Ishikawa (cell line): ENCODE data around the gene CFTR.

Experiments used
- CEBPB ChIP-seq: IDR thresholded peaks from 2 replicates; pipeline ENCODE4 v1.6.1; 2012
- CREB1 ChIP-seq: IDR thresholded peaks from 2 replicates; pipeline ENCODE4 v1.6.1; 2012; ENCODE audit warnings: low read depth
- EGR1 ChIP-seq: IDR thresholded peaks from 2 replicates; pipeline ENCODE4 v1.6.1; 2012
- EP300 ChIP-seq: IDR thresholded peaks from 2 replicates; pipeline ENCODE4 v1.6.1; 2012; ENCODE audit warnings: borderline replicate concordance
- FOXM1 ChIP-seq: IDR thresholded peaks from 2 replicates; pipeline ENCODE4 v1.6.1; 2012; ENCODE audit warnings: low read depth, borderline replicate concordance
- MAX ChIP-seq: IDR thresholded peaks from 2 replicates; pipeline ENCODE4 v1.6.1; 2012
- NFIC ChIP-seq: IDR thresholded peaks from 2 replicates; pipeline ENCODE4 v1.6.1; 2012
- RAD21 ChIP-seq: IDR thresholded peaks from 2 replicates; pipeline ENCODE4 v1.6.1; 2012; ENCODE audit warnings: low read depth
- REST ChIP-seq: IDR thresholded peaks from 2 replicates; pipeline ENCODE4 v1.6.1; 2012; ENCODE audit warnings: low read depth, mild to moderate bottlenecking
- TAF1 ChIP-seq: IDR thresholded peaks from 2 replicates; pipeline ENCODE4 v1.6.1; 2012; ENCODE audit warnings: low read depth, mild to moderate bottlenecking
- TCF12 ChIP-seq: IDR thresholded peaks from 2 replicates; pipeline ENCODE4 v1.6.1; 2012; ENCODE audit warnings: low read depth
- TEAD4 ChIP-seq: IDR thresholded peaks from 2 replicates; pipeline ENCODE4 v1.6.1; 2012
- YY1 ChIP-seq: IDR thresholded peaks from 2 replicates; pipeline ENCODE4 v1.6.1; 2012; ENCODE audit warnings: low read depth
- ZBTB7A ChIP-seq: IDR thresholded peaks from 2 replicates; pipeline ENCODE4 v1.6.1; 2012; ENCODE audit warnings: low read depth
- TF ChIP-seq, protein P1 (sequence below): IDR thresholded peaks from 2 replicates; pipeline ENCODE4 v1.6.1; 2012

Gene CFTR

DNA sequence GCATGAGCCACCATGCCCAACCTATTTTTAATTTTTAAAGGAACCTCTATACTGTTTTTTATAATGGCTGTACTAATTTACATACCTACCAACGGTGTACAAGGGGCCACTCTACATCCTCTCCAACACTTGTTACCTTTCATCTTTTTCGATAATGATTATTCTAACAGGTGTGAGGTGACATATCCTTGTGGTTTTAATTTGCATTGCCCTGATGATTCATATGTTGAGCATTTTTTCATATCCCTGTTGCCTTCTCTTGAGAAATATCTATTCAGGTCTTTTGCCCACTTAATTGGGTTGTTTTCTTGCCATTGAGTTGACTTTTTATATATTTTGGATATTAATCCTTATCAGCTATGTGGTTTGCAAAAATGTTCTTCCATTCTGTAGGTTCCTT, 226.4 kb downstream of the CFTR start:
- TF ChIP-seq NFIC: no peak
- no peak for TF ChIP-seq YY1

- no peak for TF ChIP-seq TEAD4
- no peak for TF ChIP-seq EP300
- no peak for TF ChIP-seq CEBPB
Measured at GRCh38 chr7:117707080-117707479, 227.3 kb downstream of the CFTR start.

DNA sequence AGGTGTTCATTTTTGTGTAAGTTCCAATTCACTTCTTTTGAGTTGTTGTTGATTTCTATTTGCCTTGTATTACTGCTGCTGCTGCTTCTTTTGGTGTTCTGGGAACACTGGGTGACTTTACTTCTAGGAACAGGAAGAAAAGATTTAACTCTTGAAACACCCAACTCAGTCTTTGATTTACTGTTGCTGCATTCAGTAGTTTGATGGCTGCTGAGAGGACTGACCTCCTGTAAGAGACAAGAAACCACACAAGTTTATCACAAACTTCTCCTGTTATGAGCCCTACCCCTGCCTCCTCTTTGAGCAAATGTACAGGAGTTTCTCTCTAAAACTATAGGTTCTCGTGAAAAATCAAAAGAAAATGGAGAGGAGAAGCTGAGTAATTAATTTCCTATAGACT, 231.7 kb downstream of the CFTR start:
- TF ChIP-seq TEAD4 (no peak), TAF1 (no peak), CEBPB (no peak), RAD21 (no peak), NFIC (no peak), REST (no peak), YY1 (no peak), ZBTB7A (no peak), FOXM1 (no peak), EP300 (no peak), CREB1 (no peak)

DNA sequence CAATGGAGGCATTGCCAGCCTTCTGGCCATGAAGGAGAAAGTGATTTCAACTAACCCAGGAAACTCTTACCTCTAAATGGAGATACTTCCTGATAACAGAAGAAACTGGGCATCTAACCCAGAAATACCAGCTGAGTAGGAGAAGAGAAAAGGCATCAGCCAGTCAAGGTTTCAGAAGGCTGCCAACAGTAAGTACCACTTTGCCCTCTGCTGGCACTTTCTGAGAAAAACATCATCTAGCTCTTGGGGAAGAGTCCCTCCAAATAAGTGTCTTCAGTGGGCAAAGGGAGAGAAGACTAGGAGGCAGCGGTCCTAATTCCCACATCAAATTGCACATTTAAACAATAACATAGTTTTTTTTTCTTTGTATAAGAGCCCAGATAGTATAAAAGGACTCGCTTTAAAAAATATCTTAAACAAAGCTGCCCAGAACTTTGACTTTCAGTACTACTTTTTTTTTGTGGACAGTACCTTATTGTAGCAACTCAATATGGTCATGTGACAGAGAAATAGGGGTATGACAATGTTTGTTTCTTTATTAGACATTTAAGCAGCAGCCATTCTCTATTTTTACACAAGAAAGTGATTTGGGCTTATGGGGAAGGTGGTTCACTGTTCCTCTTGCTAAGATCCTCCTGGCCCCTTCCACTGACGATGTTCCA, 236.1 kb downstream of the CFTR start:
- TF ChIP-seq MAX: no peak
- peak; percentile 73 for TF ChIP-seq RAD21

GRCh38 chr7:117716707-117717299, 237.0 kb downstream of the CFTR start:
- TF ChIP-seq TEAD4 (no peak), FOXM1 (no peak), CEBPB (no peak), EGR1 (no peak; the same call in 1 of the 2 replicates), CREB1 (no peak), RAD21 (no peak), EP300 (no peak), TCF12 (no peak), REST (no peak), MAX (no peak), YY1 (no peak)
- TF ChIP-seq, protein P1, sequence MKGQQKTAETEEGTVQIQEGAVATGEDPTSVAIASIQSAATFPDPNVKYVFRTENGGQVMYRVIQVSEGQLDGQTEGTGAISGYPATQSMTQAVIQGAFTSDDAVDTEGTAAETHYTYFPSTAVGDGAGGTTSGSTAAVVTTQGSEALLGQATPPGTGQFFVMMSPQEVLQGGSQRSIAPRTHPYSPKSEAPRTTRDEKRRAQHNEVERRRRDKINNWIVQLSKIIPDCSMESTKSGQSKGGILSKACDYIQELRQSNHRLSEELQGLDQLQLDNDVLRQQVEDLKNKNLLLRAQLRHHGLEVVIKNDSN: no peak

- TF ChIP-seq YY1: no peak
- TF ChIP-seq REST: no peak
- no peak for TF ChIP-seq EP300
- no peak for TF ChIP-seq TEAD4
- no peak for TF ChIP-seq RAD21
- no peak for TF ChIP-seq ZBTB7A
- no peak for TF ChIP-seq TCF12
Measured at GRCh38 chr7:117717357-117717756, 237.5 kb downstream of the CFTR start.
